KOPT-K1 (cell line): Measurements from ENCODE around the gene TRIM24.

Experiments used
- H3K27ac ChIP-seq: fragments of 200-600 bp; sonication (generic); 2 replicates; pipeline ENCODE4 v1.5.1; 2016; ENCODE audit warnings: antibody characterized with exemption, mild to moderate bottlenecking, low read depth, low read length; ENCODE audit not compliant: poor library complexity, severe bottlenecking
- H3K36me3 ChIP-seq: fragments of 200-600 bp; sonication (generic); 2 replicates; pipeline ENCODE4 v1.5.1; 2017; ENCODE audit warnings: antibody characterized with exemption, mild to moderate bottlenecking, low read length, moderate library complexity; ENCODE audit not compliant: insufficient read depth
- H3K9me3 ChIP-seq: fragments of 200-600 bp; sonication (generic); 2 replicates; pipeline ENCODE4 v1.5.1; 2017; ENCODE audit warnings: antibody characterized with exemption, low read length, mild to moderate bottlenecking; ENCODE audit not compliant: insufficient read depth, poor library complexity, severe bottlenecking

Gene TRIM24

GRCh38 chr7:138556771-138557484 is 96.9 kb downstream of the TRIM24 start:
- H3K27ac ChIP-seq: no peak overlapping the region
- peaks cover 100% of the 10 kb centered on the region for H3K36me3 ChIP-seq
- H3K9me3 ChIP-seq: peaks cover 100% of the 10 kb centered on the region

DNA sequence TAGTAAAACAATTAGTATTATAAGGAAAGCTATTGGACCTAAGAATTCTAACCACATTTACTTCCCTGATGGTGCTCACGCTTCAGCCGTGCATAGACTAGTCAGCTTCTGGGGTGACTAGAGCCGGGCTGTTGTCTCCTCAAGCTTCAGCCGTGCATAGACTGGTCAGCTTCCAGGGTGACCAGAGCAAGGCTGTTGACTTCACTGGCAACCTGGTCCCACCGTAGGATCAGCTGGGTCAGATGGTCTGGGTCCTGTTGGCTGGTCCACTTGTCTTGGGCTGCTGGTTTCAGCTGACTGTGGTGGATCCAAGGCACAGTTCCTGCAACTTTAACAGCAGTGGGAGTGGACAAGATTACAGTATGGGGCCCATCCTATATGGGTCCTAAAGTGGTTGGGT is 99.4 kb downstream of the TRIM24 start:
- Histone ChIP-seq H3K9me3 (peaks cover 100% of the 10 kb centered on the region), H3K36me3 (peaks cover 100% of the 10 kb centered on the region), H3K27ac (no peak overlapping the region)

DNA sequence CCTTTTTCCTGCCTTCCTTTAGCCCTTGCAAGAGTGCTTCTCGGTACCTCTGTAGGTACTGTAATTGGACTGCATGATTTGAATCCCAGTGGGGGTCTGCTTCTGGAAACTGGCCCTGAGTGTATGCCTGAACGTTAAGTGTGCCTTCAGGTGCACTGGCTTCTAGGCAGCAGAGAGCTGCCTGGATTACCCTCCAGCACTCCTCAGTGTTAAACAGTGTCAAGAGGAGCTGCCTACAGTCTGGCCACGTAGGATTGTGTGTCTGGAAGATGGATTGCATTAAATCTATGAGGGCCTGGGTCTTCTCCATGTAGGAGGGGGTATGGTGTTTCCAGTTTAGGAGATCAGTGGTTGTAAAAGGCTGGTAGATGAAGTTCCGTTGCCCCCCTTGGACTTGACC is 103.7 kb downstream of the TRIM24 start:
- peaks cover 87% of the 10 kb centered on the region for H3K9me3 ChIP-seq

GRCh38 chr7:138564365-138564764 is 104.3 kb downstream of the TRIM24 start:
- Histone ChIP-seq H3K27ac (no peak overlapping the region), H3K9me3 (peaks cover 82% of the 10 kb centered on the region), H3K36me3 (peaks cover 100% of the 10 kb centered on the region)

More for the DNA sequence above, 103.7 kb downstream of the TRIM24 start:
- H3K36me3 ChIP-seq: peaks cover 100% of the 10 kb centered on the region
- H3K27ac ChIP-seq: no peak overlapping the region

- H3K9me3 ChIP-seq: peaks cover 75% of the 10 kb centered on the region
- no peak overlapping the region for H3K27ac ChIP-seq
- H3K36me3 ChIP-seq: peaks cover 100% of the 10 kb centered on the region
Observed at GRCh38 chr7:138565071-138565450, 105.0 kb downstream of the TRIM24 start.

DNA sequence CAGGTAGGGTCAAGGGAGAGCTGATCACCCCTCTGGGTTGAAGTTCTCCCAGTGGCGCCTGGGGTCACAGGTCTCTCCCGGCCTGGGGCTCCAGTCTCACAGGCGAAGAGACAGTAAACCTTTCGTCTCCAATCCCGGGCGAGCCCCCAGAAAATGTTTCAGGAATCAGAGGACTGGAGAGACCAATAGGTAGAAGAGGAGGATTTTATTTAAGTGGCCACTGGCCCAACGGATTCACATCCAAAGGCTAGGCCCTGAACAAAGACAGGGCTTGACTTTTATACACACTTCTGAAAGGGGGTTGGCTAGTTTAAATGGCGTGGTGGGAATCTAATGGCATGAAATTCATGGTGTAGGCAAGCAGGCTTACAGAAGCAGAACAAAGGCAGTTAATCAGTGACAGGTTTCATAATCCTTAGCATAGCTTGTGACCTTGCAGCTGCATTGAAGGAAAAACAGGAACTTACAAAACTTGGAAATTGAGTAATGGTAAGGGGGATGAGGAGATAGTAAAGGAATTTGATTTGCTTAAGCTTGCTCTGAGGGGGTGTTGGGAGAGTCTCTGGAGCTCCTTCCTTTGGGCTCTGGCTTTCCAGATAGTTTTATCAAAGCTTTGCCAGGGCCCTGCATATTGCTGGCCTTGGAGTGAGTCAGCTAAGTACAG is 105.5 kb downstream of the TRIM24 start:
- Histone ChIP-seq H3K9me3 (peaks cover 69% of the 10 kb centered on the region), H3K27ac (no peak overlapping the region), H3K36me3 (peaks cover 100% of the 10 kb centered on the region)

GRCh38 chr7:138568655-138569054 is 108.6 kb downstream of the TRIM24 start:
- H3K9me3 ChIP-seq: peaks cover 39% of the 10 kb centered on the region
- peaks cover 100% of the 10 kb centered on the region for H3K36me3 ChIP-seq
- H3K27ac ChIP-seq: no peak overlapping the region

DNA sequence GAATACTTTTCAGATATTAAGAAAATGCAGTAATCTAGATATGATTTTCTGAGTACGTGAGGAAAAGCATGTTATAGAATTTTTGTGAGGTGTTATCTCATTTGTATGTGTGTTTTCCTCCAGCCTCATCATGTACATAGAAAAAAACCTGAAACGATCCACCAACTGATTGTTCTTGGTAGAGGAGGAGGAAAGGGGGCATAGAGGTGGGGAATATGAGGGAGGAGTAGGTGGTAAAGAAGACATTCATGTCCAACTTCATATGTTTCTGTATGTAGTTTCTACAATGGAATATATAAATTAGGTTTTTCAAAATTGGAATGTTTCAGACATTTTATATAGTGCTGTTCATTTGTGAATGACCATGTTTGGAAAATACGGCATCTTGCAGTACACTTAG is 109.4 kb downstream of the TRIM24 start:
- peaks cover 100% of the 10 kb centered on the region for H3K36me3 ChIP-seq
- H3K9me3 ChIP-seq: peaks cover 31% of the 10 kb centered on the region
- H3K27ac ChIP-seq: no peak overlapping the region

DNA sequence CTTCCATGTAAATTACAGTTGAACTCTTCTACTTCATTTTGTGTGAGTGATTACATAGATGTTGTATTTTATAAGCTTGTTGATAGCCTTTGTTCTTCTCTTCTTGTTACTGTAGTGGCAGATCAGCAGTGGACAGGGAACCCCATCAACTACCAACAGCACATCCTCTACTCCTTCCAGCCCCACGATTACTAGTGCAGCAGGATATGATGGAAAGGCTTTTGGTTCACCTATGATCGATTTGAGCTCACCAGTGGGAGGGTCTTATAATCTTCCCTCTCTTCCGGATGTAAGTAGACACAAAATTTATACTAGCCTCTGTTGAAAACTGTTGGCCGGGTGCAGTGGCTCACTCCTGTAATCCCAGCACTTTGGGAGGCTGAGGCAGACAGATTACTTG is 110.7 kb downstream of the TRIM24 start:
- Histone ChIP-seq H3K36me3 (peaks cover 100% of the 10 kb centered on the region), H3K9me3 (peaks cover 19% of the 10 kb centered on the region), H3K27ac (no peak overlapping the region)

GRCh38 chr7:138573741-138574140 is 113.7 kb downstream of the TRIM24 start:
- Histone ChIP-seq H3K27ac (no peak overlapping the region), H3K36me3 (peaks cover 99% of the 10 kb centered on the region), H3K9me3 (peaks cover 14% of the 10 kb centered on the region)

DNA sequence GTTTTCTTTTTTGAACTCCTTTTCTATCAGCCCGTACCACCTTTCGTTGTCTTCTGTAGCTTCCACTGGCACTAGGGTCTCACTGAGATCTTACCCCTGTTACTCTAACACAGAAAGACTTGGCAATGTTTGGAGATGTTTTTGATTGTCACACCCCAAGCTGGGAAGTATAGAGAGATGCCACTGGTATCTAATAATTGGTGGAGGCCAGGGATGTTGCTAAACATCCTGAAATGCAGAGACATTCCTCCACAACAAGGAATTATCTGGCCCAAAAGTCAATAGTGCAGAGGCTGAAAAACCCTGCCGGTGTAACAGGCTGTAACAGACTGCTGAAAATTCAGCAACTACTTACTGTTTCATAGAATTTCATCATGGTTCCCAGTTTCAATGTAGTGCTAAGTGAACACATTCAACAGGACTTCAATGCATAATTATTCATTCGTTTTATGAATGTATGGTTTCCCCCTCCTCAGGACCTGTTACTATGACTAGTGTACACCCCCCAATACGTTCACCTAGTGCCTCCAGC is 115.9 kb downstream of the TRIM24 start:
- Histone ChIP-seq H3K27ac (no peak overlapping the region), H3K36me3 (peaks cover 99% of the 10 kb centered on the region), H3K9me3 (peaks cover 14% of the 10 kb centered on the region)

GRCh38 chr7:138579136-138579535 is 119.1 kb downstream of the TRIM24 start:
- peaks cover 99% of the 10 kb centered on the region for H3K36me3 ChIP-seq
- no peak overlapping the region for H3K27ac ChIP-seq
- H3K9me3 ChIP-seq: peaks cover 14% of the 10 kb centered on the region

DNA sequence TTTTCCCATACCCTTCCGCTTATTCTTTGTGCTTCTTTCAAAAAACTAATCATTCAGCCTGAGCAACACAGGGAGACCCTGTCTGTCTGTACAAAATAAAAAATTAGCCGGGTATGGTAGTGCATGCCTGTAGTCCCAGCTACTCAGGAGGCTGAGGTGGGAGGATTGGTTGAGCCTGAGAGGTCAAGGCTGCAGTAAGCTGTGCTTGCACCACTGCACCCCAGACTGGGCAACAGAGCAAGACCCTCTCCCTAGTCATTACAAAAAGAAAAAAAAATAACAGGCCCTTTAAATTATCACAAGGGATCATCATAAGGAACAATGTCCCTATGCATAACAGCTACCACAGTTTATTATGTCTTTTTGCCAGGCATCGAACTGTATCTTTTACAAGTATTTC is 119.6 kb downstream of the TRIM24 start:
- peaks cover 99% of the 10 kb centered on the region for H3K36me3 ChIP-seq
- peaks cover 14% of the 10 kb centered on the region for H3K9me3 ChIP-seq
- no peak overlapping the region for H3K27ac ChIP-seq

DNA sequence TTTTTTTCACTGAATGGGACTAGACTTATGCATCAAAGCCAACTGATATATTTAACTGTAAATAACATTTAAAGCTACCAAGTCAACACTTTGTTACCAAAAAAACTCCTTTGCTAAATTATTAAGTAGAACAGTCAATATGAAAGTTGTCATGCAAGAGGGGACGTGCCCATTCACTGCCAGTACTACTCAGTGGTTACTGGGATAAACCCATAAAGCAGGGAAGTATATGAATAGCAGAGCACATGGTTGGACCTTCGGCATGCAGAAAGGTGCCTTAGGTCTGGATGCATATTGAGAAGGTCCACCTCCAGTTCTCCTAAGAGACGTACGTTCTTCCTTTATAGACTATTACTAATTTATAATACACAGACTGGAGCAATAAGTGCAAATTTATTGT is 121.0 kb downstream of the TRIM24 start:
- Histone ChIP-seq H3K9me3 (peaks cover 10% of the 10 kb centered on the region), H3K27ac (no peak overlapping the region), H3K36me3 (peaks cover 99% of the 10 kb centered on the region)

DNA sequence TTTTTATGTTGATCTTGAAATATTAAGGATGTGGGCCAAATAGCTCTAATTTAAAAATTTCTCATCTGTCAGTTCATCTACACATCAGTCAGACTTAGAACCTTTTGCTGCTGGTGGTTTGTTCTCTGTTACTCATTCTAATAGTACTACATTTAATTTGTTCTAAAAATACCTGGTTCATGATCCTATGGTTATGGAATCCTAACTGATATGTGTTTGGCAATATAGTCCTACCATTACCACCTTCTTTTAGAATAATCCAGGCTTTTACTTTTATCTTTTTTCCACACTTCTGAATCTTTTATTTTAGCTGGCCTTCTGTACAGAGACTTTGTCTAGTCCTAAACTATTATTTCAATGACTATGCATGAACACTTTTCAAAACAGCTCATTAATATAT is 124.2 kb downstream of the TRIM24 start:
- no peak overlapping the region for H3K27ac ChIP-seq
- peaks cover 91% of the 10 kb centered on the region for H3K36me3 ChIP-seq

GRCh38 chr7:138584696-138585095 is 124.6 kb downstream of the TRIM24 start:
- Histone ChIP-seq H3K36me3 (peaks cover 87% of the 10 kb centered on the region), H3K27ac (no peak overlapping the region), H3K9me3 (no peaks in the 10 kb centered on the region)

More for the DNA sequence above, 124.2 kb downstream of the TRIM24 start:
- H3K9me3 ChIP-seq: no peaks in the 10 kb centered on the region
